Duodenal mucosa (tissue), 2 donors: Measurements from ENCODE around the gene AFF1.

Experiments
- H3K27ac ChIP-seq: one replicate; pipeline ENCODE4 v1.7.0; 2013; ENCODE audit warnings: low read depth, low read length
- H3K27me3 ChIP-seq, 2 donors: one replicate each; pipeline ENCODE4 v1.7.0; 2013; ENCODE audit warnings: low read length in 2 of 2, control low read depth in 1 of 2; ENCODE audit not compliant: insufficient read depth in 2 of 2, control insufficient read depth in 1 of 2
- H3K36me3 ChIP-seq, 2 donors: one replicate each; pipeline ENCODE4 v1.7.0; 2013; ENCODE audit warnings: low read length in 2 of 2, control low read depth in 1 of 2; ENCODE audit not compliant: insufficient read depth in 2 of 2, control insufficient read depth in 1 of 2
- H3K4me1 ChIP-seq, 2 donors: one replicate each; pipeline ENCODE4 v1.7.0; 2013; ENCODE audit warnings: low read length in 2 of 2, control low read depth in 1 of 2; ENCODE audit not compliant: insufficient read depth in 2 of 2, control insufficient read depth in 1 of 2
- H3K4me3 ChIP-seq, 2 donors: one replicate each; pipeline ENCODE4 v1.7.0; 2013; ENCODE audit warnings: low read length in 2 of 2, low read depth in 1 of 2
- H3K9ac ChIP-seq, 2 donors: one replicate each; pipeline ENCODE4 v1.7.0; 2013; ENCODE audit warnings: low read length in 2 of 2, low read depth in 1 of 2
- H3K9me3 ChIP-seq, 2 donors: one replicate each; pipeline ENCODE4 v1.7.0; 2013; ENCODE audit warnings: low read length in 2 of 2, control low read depth in 1 of 2; ENCODE audit not compliant: control insufficient read depth in 1 of 2

AFF1 gene

GRCh38 chr4:87088186-87088585 is 153.4 kb downstream of the AFF1 start:
- peaks cover 9 to 14% of the 10 kb centered on the region in 2 donors for H3K4me1 ChIP-seq
- peaks cover 15 to 21% of the 10 kb centered on the region in 2 donors for H3K36me3 ChIP-seq
- H3K9ac ChIP-seq, result no peak overlapping the region
- H3K9me3 ChIP-seq, result no peaks in the 10 kb centered on the region
- H3K4me3 ChIP-seq, result no peak overlapping the region
- no peak overlapping the region for H3K27ac ChIP-seq
- no peaks in the 10 kb centered on the region for H3K27me3 ChIP-seq

- Histone ChIP-seq H3K9me3 (no peaks in the 10 kb centered on the region), H3K36me3 (peaks cover 15 to 27% of the 10 kb centered on the region in 2 donors), H3K4me3 (no peak overlapping the region), H3K27me3 (no peaks in the 10 kb centered on the region), H3K4me1 (peaks cover 10 to 12% of the 10 kb centered on the region in 2 donors), H3K9ac (no peak overlapping the region), H3K27ac (no peak overlapping the region)
Observed at GRCh38 chr4:87089368-87089767, 154.6 kb downstream of the AFF1 start.

GRCh38 chr4:87090305-87090704 is 155.5 kb downstream of the AFF1 start:
- no peak overlapping the region for H3K4me3 ChIP-seq
- H3K36me3 ChIP-seq, result peaks cover 11 to 36% of the 10 kb centered on the region in 2 donors
- H3K27ac ChIP-seq, result no peak overlapping the region
- peaks cover 10 to 12% of the 10 kb centered on the region in 2 donors for H3K4me1 ChIP-seq
- H3K9ac ChIP-seq, result no peak overlapping the region
- H3K9me3 ChIP-seq, result no peaks in the 10 kb centered on the region
- H3K27me3 ChIP-seq, result no peaks in the 10 kb centered on the region

- Histone ChIP-seq H3K27ac (no peak overlapping the region), H3K9ac (no peak overlapping the region), H3K36me3 (peaks cover 11 to 27% of the 10 kb centered on the region in 2 donors), H3K9me3 (no peaks in the 10 kb centered on the region), H3K4me1 (peaks cover 10 to 12% of the 10 kb centered on the region in 2 donors), H3K4me3 (no peak overlapping the region), H3K27me3 (no peaks in the 10 kb centered on the region)
Observed at GRCh38 chr4:87092389-87093141, 157.8 kb downstream of the AFF1 start.

GRCh38 chr4:87093443-87094123 is 158.8 kb downstream of the AFF1 start:
- Histone ChIP-seq H3K9ac (no peak overlapping the region), H3K4me1 (peaks cover 10 to 12% of the 10 kb centered on the region in 2 donors), H3K27ac (no peak overlapping the region)

GRCh38 chr4:87097075-87097474 is 162.3 kb downstream of the AFF1 start:
- peaks cover 10 to 11% of the 10 kb centered on the region in 2 donors for H3K4me1 ChIP-seq
- no peak overlapping the region for H3K9ac ChIP-seq
- no peak overlapping the region for H3K27ac ChIP-seq
- peaks cover 0 to 16% of the 10 kb centered on the region in 2 donors for H3K36me3 ChIP-seq
- no peak overlapping the region for H3K4me3 ChIP-seq
- no peaks in the 10 kb centered on the region for H3K27me3 ChIP-seq
- H3K9me3 ChIP-seq, result no peaks in the 10 kb centered on the region

More at GRCh38 chr4:87093443-87094123, 158.8 kb downstream of the AFF1 start:
- Histone ChIP-seq H3K36me3 (peaks cover 11 to 27% of the 10 kb centered on the region in 2 donors), H3K9me3 (no peaks in the 10 kb centered on the region), H3K27me3 (no peaks in the 10 kb centered on the region), H3K4me3 (no peak overlapping the region)

- H3K9me3 ChIP-seq, result no peaks in the 10 kb centered on the region
- H3K4me3 ChIP-seq, result no peak overlapping the region
- H3K36me3 ChIP-seq, result peaks cover 0 to 2% of the 10 kb centered on the region in 2 donors
- H3K27me3 ChIP-seq, result no peaks in the 10 kb centered on the region
- no peak overlapping the region for H3K27ac ChIP-seq
- H3K9ac ChIP-seq, result no peak overlapping the region
- peaks cover 11 to 17% of the 10 kb centered on the region in 2 donors for H3K4me1 ChIP-seq
Observed at GRCh38 chr4:87100168-87100567, 165.4 kb downstream of the AFF1 start.

- H3K9ac ChIP-seq, result no peak overlapping the region
- H3K4me3 ChIP-seq, result no peak overlapping the region
- peaks cover 21 to 27% of the 10 kb centered on the region in 2 donors for H3K4me1 ChIP-seq
- H3K36me3 ChIP-seq, result peaks cover 0 to 5% of the 10 kb centered on the region in 2 donors
- no peaks in the 10 kb centered on the region for H3K9me3 ChIP-seq
- no peak overlapping the region for H3K27ac ChIP-seq
- H3K27me3 ChIP-seq, result no peaks in the 10 kb centered on the region
Observed at GRCh38 chr4:87101543-87102199, 166.9 kb downstream of the AFF1 start.

- no peak overlapping the region for H3K27ac ChIP-seq
- H3K36me3 ChIP-seq, result peaks cover 0 to 9% of the 10 kb centered on the region in 2 donors
- no peak overlapping the region for H3K4me3 ChIP-seq
- no peaks in the 10 kb centered on the region for H3K9me3 ChIP-seq
- no peaks in the 10 kb centered on the region for H3K27me3 ChIP-seq
- no peak overlapping the region for H3K9ac ChIP-seq
- peaks cover 21 to 34% of the 10 kb centered on the region in 2 donors for H3K4me1 ChIP-seq
Observed at GRCh38 chr4:87103086-87103485, 168.3 kb downstream of the AFF1 start.

GRCh38 chr4:87103691-87104187 is 168.9 kb downstream of the AFF1 start:
- Histone ChIP-seq H3K36me3 (peaks cover under 1 to 16% of the 10 kb centered on the region in 2 donors), H3K27me3 (no peaks in the 10 kb centered on the region), H3K27ac (peak overlapping the region; percentile 26), H3K4me1 (peaks cover 21 to 34% of the 10 kb centered on the region in 2 donors), H3K9ac (no peak overlapping the region), H3K9me3 (no peaks in the 10 kb centered on the region), H3K4me3 (no peak overlapping the region)
